HG02852 (cell line): ENCODE data around the gene ANKRD9.

Experiments
- ATAC-seq: cut with Tn5 transposase; IDR thresholded peaks from one replicate; pipeline ENCODE4 v1.9.1; 2021; ENCODE audit warnings: mild to moderate bottlenecking, moderate library complexity; ENCODE audit not compliant: unreplicated experiment

The ANKRD9 gene

DNA sequence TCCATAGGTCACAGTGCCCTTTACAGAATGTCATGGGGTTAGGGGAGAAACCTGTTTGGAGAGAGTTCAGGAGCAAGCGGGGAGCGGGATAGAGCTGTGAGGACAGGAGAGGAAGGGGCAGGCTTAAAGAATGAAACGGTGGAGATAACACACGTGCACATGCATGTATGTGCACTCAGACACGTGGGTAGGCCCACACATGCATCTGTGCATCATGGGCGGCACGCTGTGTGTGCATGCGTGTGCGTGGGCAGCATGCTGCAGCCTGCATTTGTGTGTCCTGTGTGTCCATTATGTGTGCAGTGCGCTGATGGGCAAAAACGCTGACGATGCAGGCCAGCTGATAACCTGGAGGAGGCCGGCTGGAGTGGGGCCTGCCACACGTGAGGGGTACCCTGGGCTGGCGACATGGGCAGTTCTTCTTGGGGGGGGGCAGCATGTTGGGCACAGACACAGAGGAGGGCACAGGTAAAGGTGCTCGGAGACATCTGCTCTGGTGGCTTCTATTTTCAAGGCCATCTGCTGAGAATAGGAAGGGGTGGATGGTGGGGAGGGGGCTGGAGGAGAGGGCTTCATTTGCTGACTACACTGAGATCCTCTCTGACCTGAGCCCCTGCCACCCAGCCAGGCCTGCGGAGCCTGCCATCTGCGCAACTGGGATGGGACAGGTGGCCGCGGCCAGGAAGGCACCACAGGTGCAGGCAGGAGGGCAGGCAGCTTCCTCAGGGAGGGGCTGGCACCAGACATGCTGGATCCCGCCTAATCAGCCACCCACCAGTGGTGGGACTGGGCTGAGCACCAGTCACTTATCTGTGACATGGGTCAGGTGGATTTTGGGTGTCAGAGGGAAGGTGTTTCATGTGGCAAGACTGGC is 4.6 kb upstream of the ANKRD9 start:
- no peak for ATAC-seq

DNA sequence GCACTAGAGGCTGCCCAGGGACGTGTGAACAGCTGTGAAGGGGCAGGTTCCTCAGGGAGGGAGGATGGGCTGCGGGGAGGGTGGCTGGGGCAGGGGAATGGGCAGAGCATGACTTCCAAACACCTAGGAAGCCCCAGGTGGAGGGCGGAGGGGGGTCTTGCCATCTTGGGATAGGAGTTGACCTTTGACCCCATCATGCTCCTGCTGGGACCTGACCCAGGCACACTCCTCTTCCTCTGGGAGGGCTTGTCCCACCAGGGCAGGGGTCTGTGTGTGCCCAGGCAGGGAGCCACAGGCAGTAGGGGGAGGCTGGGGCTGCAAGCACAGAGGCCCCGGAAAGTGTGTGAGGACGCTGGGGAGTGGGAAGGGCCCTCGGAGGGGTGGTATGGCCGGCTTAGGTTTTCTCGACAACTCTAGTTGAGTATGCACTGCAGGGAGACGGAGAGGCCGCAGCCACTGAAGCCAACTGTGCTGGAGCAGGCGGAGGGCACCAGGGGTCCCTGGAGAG is 3.3 kb upstream of the ANKRD9 start:
- no peak for ATAC-seq

DNA sequence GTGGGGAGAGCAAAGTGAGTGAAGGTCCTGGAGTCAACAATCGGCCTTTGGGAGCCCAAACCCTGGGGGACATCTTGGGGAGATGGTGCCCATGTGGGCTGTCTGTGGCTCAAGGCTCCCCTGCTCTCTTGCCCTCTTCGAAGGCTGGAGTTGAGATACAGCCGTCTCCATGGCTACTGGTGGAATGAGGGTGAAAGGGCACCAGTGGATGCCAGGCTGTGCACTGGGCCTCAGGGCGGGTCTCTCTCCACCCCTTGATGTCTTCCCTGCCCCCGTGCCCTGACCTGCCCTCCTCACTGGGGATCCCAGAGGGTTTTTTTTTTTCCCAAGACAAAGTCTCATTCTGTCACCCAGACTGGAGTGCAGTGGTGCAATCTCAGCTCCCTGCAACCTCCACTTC is 2.0 kb upstream of the ANKRD9 start:
- no peak for ATAC-seq

DNA sequence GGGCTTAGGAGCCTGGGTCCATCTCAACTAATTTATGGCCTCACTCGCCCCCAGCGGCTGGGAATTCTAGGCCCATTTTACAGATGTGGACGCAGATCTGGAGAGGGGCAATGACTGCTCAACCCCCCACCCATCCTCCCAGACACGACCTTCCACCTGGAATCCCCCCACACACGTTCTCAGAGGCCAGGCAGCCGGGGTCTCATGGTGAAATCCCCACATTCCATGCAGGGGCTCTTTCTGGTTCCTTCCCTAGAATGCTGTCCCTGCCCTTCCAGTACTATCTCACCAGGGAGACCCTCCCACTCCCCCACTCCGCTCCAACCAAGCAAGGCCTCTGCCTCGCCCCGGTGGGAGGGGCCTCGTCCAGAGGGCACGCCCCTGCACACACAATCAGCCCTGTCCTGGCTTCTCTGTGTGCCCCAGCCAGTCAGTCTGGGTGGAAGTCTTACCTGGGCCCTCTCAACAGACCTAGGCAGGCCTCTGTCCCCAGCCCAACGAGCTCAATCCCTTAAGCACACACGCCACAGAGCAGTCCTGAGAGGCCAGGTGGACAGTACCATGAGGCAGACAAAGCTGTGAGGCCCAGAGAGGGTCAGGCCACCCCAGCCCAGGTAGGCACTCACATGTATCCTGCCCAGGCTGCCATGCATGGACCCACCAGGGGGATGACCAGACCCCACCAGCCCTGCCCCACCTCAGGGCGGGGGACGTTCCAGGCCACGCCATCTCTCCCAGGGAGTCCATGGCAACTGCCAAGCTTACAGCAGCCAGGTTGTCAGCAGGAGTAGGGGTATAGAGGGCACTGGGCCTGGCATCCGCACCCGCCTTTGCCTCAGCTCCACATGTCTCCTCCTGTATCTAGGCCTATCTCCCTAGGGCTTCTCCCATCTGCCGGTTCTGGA is 1.3 kb upstream of the ANKRD9 start:
- no peak for ATAC-seq

DNA sequence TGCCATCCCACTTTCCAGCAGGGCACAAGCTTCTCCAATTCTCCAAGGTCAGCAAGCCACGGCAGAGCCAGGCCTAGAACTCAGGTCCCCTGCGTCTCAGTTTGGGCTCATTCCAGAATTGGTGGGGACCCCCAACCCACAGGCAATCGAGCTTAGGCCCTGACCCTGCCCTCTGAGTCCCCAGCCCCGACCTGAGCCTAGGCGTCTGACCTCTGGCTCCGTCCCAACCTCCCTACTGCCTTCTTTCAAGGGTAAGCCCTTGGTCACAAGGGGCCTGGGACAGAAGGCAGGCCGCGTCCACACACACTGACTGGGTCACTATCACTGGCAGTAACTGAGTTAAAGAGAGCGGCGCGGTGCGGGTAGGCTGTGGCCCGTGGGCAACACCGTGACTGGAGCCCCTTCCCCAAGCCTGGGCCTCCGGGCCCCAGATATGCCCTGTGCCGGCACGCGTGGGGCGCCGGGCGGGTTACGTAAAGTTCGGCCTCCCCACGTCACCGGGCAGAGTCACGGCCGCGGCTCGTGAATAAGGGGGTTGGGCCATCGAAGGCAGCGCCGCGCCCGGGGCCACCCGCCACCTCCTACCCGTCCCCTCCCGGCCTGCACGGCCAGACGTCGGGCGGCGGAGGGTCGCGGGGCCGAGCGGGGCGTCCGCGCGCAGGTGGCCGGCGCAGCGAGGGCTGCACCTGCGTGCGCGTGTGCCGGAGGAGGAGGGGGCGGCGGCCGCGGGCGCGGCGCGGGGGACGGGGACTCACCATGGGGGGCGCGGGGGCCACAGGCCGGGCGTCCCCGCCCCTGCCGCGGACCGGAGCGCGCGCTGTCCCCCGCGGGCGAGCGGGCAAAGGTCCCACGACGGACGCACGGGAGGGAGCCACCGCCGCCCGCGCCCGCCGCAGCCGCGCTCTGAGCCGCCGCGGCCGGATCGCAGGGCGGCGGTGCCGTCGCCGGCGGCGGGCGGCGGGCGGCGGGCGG is 516 bp downstream of the ANKRD9 start:
- ATAC-seq: peak; percentile 5

DNA sequence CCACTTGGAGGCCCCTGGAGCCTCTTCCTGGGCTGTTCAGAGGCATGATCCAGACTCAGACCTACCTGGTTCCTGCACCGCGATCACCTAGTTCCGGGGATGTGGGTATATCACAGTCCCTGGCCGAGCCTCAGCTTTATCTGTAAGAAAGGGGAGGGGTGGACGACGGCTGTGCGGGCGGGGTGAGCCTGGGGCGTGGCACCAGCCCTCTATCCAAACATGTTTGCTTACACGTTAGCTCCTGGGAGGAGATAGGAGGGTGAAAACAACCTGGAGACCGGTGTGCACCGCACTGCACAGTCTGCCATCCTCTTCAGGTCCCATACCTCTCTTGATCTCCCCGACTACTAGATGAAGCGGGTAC is 1.2 kb downstream of the ANKRD9 start:
- no peak for ATAC-seq

DNA sequence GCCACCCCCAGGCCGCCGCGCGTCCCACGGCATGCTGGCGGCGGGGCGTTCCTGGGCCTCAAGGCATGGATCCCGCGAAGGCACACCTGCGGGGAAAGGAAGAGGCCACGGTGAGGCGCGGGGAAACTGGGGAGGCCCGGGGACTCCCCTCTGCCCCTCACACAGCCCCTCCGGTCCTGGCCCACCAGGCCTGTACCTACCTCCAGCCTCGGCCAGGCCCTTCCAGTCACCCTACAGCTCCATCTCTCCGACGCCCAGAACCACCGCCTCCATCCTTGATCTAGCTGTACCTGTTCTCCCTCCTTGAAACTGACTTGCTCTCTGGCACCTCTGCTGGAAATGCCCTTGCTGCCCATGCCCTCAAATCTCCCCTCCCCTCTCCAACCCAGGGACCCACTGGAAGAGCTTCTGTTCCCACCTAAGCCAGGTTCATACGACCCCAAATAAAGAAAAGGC is 1.7 kb downstream of the ANKRD9 start:
- ATAC-seq: no peak

DNA sequence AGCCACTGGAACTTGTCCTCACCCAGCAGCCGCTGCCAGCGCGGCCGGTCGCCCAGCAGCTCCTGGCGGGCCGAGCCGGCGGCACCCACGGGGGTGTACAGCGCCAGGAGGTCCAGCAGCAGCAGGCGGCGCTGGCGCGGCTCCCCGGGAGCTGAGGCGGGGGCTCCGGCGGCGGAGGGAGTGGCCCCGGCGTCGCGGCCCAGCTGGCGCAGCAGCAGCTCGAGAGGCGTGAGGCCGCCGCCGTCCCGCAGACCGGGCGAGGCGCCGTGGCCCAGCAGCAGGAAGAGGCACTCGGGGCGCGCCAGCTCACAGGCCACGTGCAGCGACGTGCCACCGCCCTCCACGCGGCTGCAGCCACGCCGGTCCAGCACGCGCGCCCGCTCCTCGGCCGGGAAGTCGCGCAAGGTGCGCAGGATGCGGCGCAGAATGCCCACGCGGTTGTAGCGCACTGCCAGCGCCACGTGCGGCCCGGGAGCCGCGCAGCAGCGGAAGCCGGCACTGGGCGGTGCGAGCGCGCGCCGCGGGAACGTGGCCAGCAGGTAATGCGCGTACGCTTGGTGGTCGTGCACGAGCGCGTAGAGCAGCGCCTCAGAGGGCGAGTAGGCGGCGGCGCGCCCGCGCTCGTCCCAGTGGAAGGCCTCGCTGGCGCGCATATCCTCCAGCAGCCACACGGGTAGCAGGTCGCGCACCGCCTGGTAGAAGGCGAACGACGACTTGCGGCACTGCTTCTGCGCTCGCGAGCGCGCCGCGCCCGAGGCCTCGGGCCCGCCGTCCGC is 2.3 kb downstream of the ANKRD9 start:
- no peak for ATAC-seq

DNA sequence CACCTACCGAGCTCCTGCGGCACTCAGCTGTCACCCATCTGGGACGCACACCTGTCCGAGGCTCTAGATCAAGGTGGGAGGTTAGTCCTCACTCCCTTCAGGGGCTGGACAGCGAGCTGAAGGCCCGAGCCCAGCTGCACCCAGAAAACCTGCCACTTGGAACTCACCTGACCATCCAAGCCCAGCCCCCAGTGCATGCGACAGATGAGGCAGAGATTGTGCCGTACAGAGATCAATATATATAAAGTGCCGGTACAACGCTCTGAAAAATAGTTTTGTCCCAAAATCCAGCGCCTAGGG is 3.0 kb downstream of the ANKRD9 start:
- ATAC-seq: no peak

DNA sequence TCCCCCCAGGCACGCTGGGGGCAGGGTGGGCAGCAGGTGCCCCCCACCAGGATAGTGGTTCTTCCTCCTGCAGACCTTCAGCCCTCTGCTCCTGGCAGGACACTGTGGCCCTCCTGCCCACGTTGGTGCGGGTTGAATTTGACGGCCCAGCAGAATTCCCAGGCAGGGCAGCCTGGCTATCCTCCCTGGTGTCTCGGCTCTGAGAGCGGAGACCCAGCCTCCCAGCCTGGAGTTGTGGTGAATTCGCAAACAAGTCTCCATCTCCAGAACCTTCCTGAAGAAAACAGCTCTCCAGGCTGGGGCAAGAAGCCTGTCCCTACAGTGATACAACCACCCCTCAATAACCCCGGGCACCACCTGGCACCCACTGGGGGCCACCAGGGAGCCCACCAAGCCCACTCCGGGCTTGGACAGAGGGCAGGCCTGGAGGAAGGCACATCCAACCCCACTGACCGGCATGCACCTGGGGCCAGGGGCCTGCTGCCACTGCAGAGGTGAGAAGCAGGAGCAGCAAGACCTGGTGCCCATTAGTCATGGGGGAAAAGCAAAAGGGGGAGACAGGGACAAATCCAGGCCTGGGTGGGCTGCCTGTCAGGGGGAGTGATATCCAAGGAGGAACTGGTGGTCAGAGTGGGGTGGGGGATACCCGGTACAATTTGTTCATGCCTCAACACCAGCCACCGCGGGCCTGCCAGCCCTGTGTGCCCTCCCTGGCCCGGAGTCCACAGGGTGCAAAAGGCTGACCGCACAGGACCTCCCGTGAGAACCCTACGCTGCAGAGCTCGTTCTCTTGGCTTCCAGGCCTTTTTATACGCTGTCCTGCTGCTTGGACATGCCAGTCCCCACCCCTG is 3.6 kb downstream of the ANKRD9 start:
- ATAC-seq: no peak

DNA sequence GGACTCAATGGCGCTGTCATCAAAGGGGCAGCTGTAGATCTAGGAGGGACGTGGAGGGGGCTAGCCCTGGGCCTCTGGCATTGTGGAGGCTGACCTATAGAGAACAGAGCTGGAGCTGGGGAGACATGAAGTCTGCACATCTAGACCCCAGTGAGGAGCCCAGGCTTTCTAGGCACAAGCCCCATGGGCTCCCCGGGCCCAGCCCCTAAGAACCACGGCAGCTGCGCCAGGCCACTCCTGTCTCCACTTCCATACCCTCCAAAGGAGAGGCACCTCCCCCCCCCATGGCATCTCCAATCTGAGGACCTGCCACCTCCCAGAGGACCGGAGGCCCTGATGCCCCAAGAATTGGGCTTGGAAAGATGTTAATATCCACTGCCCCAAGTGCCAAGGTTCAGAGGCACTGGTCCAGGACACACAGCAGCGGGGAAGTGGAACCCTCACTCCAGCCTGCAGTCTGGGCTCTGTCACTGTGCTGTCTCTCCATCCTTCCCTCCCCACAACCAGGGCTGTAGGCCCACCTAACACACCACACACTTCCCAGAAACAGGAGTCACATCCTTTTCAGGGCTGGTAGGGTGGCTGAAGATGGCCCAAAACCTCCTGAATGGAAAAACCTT is 4.5 kb downstream of the ANKRD9 start:
- no peak for ATAC-seq

DNA sequence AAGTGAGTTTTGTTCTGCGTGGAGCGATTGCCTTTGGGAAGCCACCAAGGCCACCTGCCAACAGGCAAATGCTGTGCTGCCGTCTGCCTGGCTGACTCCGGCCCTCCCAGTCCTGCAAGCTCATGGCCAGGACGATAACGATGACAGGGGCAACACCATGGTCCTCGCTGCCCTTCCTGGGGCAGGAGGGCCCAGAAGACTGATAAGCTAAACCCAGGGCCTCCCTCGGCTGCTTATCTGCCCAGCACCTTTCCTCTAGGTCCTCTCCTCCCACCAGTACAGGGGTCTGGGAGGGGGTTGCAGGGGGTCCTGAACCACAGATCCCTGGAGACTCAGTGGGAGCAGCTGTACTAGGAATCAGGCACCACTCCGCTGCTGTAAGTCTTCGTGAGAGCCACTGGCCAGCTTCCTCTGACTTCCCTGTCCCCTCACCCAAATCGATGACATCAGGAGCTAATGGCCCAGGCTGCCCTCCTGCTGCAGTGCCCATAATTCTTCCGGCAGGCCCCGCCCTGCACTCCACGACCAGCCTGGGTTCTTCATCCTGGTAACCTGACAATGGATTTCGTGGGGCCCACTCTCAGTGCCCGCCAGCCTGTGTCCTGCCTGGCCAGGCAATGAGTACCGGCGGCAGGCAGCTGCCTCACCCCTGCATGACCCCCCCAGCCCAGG is 5.1 kb downstream of the ANKRD9 start:
- no peak for ATAC-seq

DNA sequence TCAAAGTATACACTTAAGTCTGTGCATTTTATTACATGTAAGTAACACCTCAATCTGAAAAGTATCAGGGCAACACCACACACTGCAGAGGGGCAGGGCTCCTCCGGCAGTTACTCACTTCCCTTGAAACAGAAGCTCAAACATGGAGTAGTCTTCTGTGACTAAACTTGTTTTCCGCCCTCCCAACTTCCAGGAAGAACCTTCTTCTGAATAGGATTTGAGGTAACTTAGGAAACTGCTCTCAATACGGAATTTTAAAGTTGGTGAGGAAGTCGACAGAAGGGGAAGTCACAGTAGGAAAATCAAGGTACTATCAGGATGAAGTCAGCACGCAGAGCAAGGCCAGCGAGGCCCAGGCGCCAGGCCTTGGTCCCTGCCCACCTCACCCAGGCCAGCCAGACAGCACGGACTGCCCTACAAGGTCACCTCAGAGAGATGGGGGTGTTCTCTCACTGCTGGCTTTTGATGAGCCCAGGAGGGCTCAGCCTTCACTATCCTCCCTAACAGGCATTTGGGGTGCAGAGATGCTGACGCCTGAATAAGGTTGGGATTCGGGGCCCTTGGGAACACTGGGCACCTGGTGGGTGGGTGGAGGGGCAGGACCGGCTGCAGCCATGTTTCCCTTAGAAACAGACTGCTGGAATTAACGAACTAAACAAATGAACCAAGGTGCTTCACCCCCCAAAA is 5.8 kb downstream of the ANKRD9 start:
- no peak for ATAC-seq

DNA sequence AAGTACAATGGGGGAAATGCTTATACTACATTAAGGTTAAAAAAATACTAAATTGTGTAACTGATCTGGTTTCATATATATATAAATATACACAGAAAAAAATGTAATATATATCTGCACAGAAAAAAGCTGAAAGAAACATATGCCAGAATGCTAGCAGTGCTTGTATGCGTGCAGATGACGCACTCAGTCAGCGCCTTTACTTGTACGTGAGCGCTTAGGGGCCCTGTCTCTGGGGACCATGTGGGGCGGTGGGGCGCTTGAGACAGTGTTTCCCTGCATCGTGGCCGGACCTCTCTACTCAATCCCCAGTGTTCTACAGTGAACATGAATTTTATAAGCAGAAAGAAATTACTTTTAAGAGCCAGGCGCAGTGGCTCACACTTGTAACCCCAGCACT is 7.0 kb downstream of the ANKRD9 start:
- no peak for ATAC-seq

DNA sequence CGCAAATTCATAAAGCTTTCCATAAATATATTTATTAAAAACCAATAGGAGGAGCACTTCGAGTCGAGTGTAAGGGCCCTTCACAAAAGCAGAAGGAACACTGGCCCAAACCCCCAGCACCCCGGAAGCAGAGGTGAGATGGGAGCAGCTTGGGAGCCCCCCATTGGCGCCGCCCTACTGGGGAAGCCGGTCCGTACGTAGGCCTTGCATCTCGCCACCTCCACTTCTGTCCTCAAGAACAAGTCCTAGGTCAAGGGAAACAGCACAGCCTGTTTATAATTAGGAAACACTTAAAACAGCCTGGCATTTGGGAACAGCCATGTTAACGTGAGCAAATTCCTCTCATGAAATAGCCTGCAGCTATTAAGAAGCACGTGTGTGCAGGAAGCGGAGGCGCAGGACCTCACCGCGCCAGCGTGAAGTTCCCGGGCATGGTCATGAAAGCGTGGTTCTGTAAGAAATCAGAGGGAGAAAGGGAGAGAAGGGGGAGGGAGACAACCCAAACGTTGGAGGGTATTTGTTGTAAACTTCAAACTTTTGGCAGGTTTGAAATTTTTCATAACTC is 7.7 kb downstream of the ANKRD9 start:
- ATAC-seq: no peak

DNA sequence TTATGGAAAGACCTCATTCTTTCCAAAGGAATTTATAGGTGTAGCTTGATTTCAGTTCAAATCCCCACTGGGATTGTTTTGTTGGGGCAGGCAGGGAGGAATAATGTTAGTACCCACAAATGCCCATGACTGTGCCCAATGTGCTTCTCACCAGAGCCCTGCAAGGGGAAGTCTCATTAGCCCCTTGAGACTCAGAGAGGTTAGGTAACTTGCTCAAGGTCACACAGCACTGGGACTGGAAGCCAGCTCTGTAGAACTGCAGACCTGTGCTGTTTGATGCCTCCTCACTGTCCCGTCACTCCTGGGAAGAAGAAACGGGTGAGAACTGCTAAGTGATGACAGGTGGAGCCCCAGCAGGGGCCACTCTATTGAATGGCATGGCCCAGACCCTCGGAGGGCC is 8.9 kb downstream of the ANKRD9 start:
- ATAC-seq: no peak

DNA sequence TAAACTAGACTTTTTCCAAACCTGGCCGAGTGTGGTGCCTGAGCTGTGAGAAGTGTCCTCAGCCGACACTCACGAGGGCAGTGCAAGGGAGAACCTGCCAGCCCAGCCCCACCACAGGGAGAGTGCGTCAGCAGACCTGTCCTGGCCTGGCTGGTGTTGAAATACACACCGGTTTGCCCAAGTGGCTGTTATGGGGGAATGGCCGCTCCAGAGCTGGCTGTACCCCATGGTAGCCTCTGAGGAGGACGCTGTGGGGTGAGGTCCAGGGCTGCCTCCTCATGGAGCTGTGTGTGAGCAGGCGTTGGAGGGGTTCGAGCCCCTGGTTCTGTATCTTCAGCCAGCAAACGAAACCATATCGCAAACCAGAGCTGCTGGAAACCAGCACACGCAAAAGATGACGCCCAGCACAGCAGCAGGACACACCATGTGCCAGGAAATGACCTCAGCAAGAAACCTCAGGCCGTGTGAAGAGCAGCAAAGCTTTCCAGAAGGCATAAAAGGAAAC is 9.4 kb downstream of the ANKRD9 start:
- no peak for ATAC-seq
